IMR-90 (cell line): ENCODE data around the gene HSPB9. TPM values are rescaled to one million over a fixed set of nuclear protein-coding genes. Genes with fewer than 3 reads are reported as not detected.

Experiments
- ATAC-seq: fragments of 200-7000 bp; cut with Tn5 transposase; 2 replicates; pipeline ENCODE4 v1.9.1; 2020; ENCODE audit warnings: low read depth, mild to moderate bottlenecking, moderate library complexity
- BruUV-seq: library from RNA; stranded (reverse); fragments of 400-500 nt; replicated peaks from 2 replicates; lab custom pipeline; 2021; lab: Mats Ljungman, UMichigan
- CTCF ChIA-PET: fragments of 300-600 bp; formaldehyde crosslinking; extraction: SDS; loops from one replicate; lab custom pipeline; 2021; ENCODE audit warnings: antibody characterized with exemption; lab: Yijun Ruan, JAX
- POLR2A ChIA-PET: fragments of 300-600 bp; sonication (Branson Sonifier 250); formaldehyde crosslinking; loops from one replicate; lab custom pipeline; 2022; ENCODE audit warnings: antibody characterized with exemption; ENCODE audit not compliant: unreplicated experiment; lab: Charles Lee
- DNase-seq: peaks from one replicate; pipeline ENCODE4 v3.0.0; 2013
- H2AFZ ChIP-seq: replicated peaks from 2 replicates; pipeline ENCODE3; 2013; ENCODE audit warnings: low read length, mild to moderate bottlenecking; ENCODE audit not compliant: poor library complexity
- H2AK5ac ChIP-seq: 2 replicates; pipeline ENCODE4 v1.6.1; 2013; ENCODE audit warnings: low read depth, low read length, inconsistent platforms
- H2AK9ac ChIP-seq: replicated peaks from 2 replicates; pipeline ENCODE3; 2013; ENCODE audit warnings: mild to moderate bottlenecking, low read depth, low read length, moderate library complexity; ENCODE audit not compliant: poor library complexity
- H2BK120ac ChIP-seq: 2 replicates; pipeline ENCODE4 v1.6.1; 2013; ENCODE audit warnings: low read depth, low read length, inconsistent platforms
- H2BK15ac ChIP-seq: 3 replicates; pipeline ENCODE4 v1.6.1; 2013; ENCODE audit warnings: low read depth, low read length, inconsistent platforms
- H2BK20ac ChIP-seq: 2 replicates; pipeline ENCODE4 v1.6.1; 2013; ENCODE audit warnings: low read depth, mild to moderate bottlenecking, inconsistent platforms, low read length, moderate library complexity
- H2BK5ac ChIP-seq: 2 replicates; pipeline ENCODE4 v1.6.1; 2013; ENCODE audit warnings: mild to moderate bottlenecking, low read depth, low read length, inconsistent platforms; ENCODE audit not compliant: poor library complexity, severe bottlenecking
- H3K14ac ChIP-seq: replicated peaks from 2 replicates; pipeline ENCODE4 v1.6.1; 2013; ENCODE audit warnings: low read depth, low read length, inconsistent platforms
- H3K18ac ChIP-seq: 2 replicates; pipeline ENCODE4 v1.6.1; 2013; ENCODE audit warnings: low read depth, low read length, control low read depth
- H3K23ac ChIP-seq: 2 replicates; pipeline ENCODE4 v1.6.1; 2013; ENCODE audit warnings: low read depth, low read length, inconsistent platforms
- H3K27ac ChIP-seq: 2 replicates; pipeline ENCODE4 v1.5.1; 2013; ENCODE audit warnings: mild to moderate bottlenecking, control low read depth, low read length; ENCODE audit not compliant: insufficient read depth
- H3K27me3 ChIP-seq: 2 replicates; pipeline ENCODE4 v1.6.1; 2013; ENCODE audit warnings: low read length; ENCODE audit not compliant: control insufficient read depth, insufficient read depth
- H3K36me3 ChIP-seq: 2 replicates; pipeline ENCODE4 v1.6.1; 2013; ENCODE audit warnings: low read length, mixed read lengths; ENCODE audit not compliant: control insufficient read depth, insufficient read depth
- H3K4ac ChIP-seq: 2 replicates; pipeline ENCODE4 v1.6.1; 2013; ENCODE audit warnings: low read depth, low read length, inconsistent platforms
- H3K4me1 ChIP-seq: 2 replicates; pipeline ENCODE4 v1.6.1; 2013; ENCODE audit warnings: low read length, mixed read lengths; ENCODE audit not compliant: control insufficient read depth, insufficient read depth
- H3K4me2 ChIP-seq: 2 replicates; pipeline ENCODE4 v1.6.1; 2013; ENCODE audit warnings: low read depth, mild to moderate bottlenecking, control low read depth, low read length, moderate library complexity
- H3K4me3 ChIP-seq: 2 replicates; pipeline ENCODE4 v1.5.1; 2013; ENCODE audit warnings: low read depth, mild to moderate bottlenecking, control low read depth, low read length, moderate library complexity; ENCODE audit not compliant: insufficient read depth
- H3K56ac ChIP-seq: 2 replicates; pipeline ENCODE4 v1.6.1; 2013; ENCODE audit warnings: low read length, inconsistent platforms; ENCODE audit not compliant: insufficient read depth; ENCODE audit errors: extremely low read depth
- H3K79me1 ChIP-seq, 2 experiments: 2 replicates each; pipeline ENCODE4 v1.6.1; 2013; ENCODE audit warnings: low read length in 2 of 2, inconsistent platforms in 1 of 2, low read depth in 1 of 2
- H3K9ac ChIP-seq: 2 replicates; pipeline ENCODE4 v1.6.1; 2013; ENCODE audit warnings: low read depth, low read length, control low read depth
- H3K9me1 ChIP-seq: 2 replicates; pipeline ENCODE4 v1.6.1; 2013; ENCODE audit warnings: low read length, inconsistent platforms; ENCODE audit not compliant: insufficient read depth
- H3K9me3 ChIP-seq: 2 replicates; pipeline ENCODE4 v1.6.1; 2013; ENCODE audit warnings: low read length; ENCODE audit not compliant: control insufficient read depth, insufficient read depth
- H4K20me1 ChIP-seq: 2 replicates; pipeline ENCODE4 v1.6.1; 2013; ENCODE audit warnings: low read length, inconsistent platforms; ENCODE audit not compliant: insufficient read depth
- H4K5ac ChIP-seq: 2 replicates; pipeline ENCODE4 v1.6.1; 2013; ENCODE audit warnings: mild to moderate bottlenecking, low read depth, low read length, control low read depth
- H4K8ac ChIP-seq, 2 experiments: 2 replicates each; pipeline ENCODE4 v1.6.1; 2013; ENCODE audit warnings: low read depth in 2 of 2, low read length in 2 of 2, control low read depth in 1 of 2, inconsistent platforms in 1 of 2
- H4K91ac ChIP-seq: 2 replicates; pipeline ENCODE4 v1.6.1; 2013; ENCODE audit warnings: low read depth, low read length, inconsistent platforms; ENCODE audit not compliant: insufficient read depth
- BHLHE40 ChIP-seq: fragments of 150-350 bp; IDR thresholded peaks from 2 replicates; pipeline ENCODE4 v1.6.1; 2016; ENCODE audit warnings: mild to moderate bottlenecking, low read depth, low read length
- CEBPB ChIP-seq: IDR thresholded peaks from 2 replicates; pipeline ENCODE4 v1.6.1; 2012; ENCODE audit warnings: low read depth, low read length, improper control_type of control experiment
- CHD1 ChIP-seq: IDR thresholded peaks from 2 replicates; pipeline ENCODE4 v1.6.1; 2012; ENCODE audit warnings: low read depth, low read length, improper control_type of control experiment
- ELK1 ChIP-seq: fragments of 150-350 bp; IDR thresholded peaks from 2 replicates; pipeline ENCODE4 v1.6.1; 2016; ENCODE audit warnings: low read depth, mild to moderate bottlenecking, low read length, moderate library complexity, borderline replicate concordance
- FOS ChIP-seq: fragments of 150-350 bp; IDR thresholded peaks from 2 replicates; pipeline ENCODE4 v1.6.1; 2016; ENCODE audit warnings: low read depth, low read length
- MAFK ChIP-seq: IDR thresholded peaks from 2 replicates; pipeline ENCODE4 v1.6.1; 2012; ENCODE audit warnings: low read depth, low read length, improper control_type of control experiment
- MAZ ChIP-seq: IDR thresholded peaks from 2 replicates; pipeline ENCODE4 v1.6.1; 2012; ENCODE audit warnings: low read depth, mild to moderate bottlenecking, low read length, improper control_type of control experiment, moderate library complexity, borderline replicate concordance
- NFE2L2 ChIP-seq: fragments of 150-350 bp; IDR thresholded peaks from 2 replicates; pipeline ENCODE4 v1.6.1; 2016; ENCODE audit warnings: low read depth, mild to moderate bottlenecking, low read length
- RAD21 ChIP-seq: IDR thresholded peaks from 2 replicates; pipeline ENCODE4 v1.6.1; 2012; ENCODE audit warnings: low read length, improper control_type of control experiment
- RFX5 ChIP-seq: IDR thresholded peaks from 2 replicates; pipeline ENCODE4 v1.8.0; 2012; ENCODE audit warnings: low read depth, mild to moderate bottlenecking, low read length, moderate library complexity
- WGBS, 2 experiments: methylation state at CpG; one replicate each; pipeline versions ENCODE4 v1.1.5 to v1.1.7; 2013; ENCODE audit warnings: missing lambda C conversion rate in 2 of 2; ENCODE audit not compliant: insufficient read length in 1 of 2; ENCODE audit errors: extremely low coverage in 2 of 2; 5-methylcytosine and 5-hydroxymethylcytosine counted together
- dilution Hi-C: fragments of 300-500 bp; cut with HindIII; formaldehyde crosslinking; loops from one replicate; pipeline ENCODE4 v1.14.3; 2018; ENCODE audit warnings: low sequenced_read_pairs; ENCODE audit not compliant: unreplicated experiment
- in situ Hi-C: fragments of 300-500 bp; cut with MboI; formaldehyde crosslinking; loops from 3 replicates; pipeline ENCODE4 v1.14.3; 2019; ENCODE audit warnings: low sequenced_read_pairs, inconsistent platforms, mixed read lengths
- intact Hi-C: fragments of 100-400 bp; cut with micrococcal nuclease; formaldehyde crosslinking; loops from 2 replicates; pipeline ENCODE4 v1.10.0; 2022
- polyA plus RNA-seq, 3 experiments: library from polyadenylated mRNA; depleted of rRNA; stranded (reverse); fragments of >200 nt; gene quantifications; 2 replicates each; pipeline ENCODE4 v1.2.3, GENCODE V29; 2012; ENCODE audit warnings: low replicate concordance in 1 of 3
- total RNA-seq: library from RNA; depleted of rRNA; stranded (reverse); fragments of >200 nt; gene quantifications from 2 replicates; pipeline ENCODE4 v1.2.3, GENCODE V29; 2012
- TF ChIP-seq, protein P1 (sequence below): conservative IDR thresholded peaks from 2 replicates; pipeline ENCODE4 v1.5.1; 2012; ENCODE audit warnings: mild to moderate bottlenecking, low read depth, low read length, improper control_type of control experiment

HSPB9 gene
- total and polyA plus RNA-seq, 2 of the 4 experiments (the other 2 are of a cell fraction), result not detected

GRCh38 chr17:42127414-42127813 is 4.8 kb downstream of the HSPB9 start:
- H3K9me1 ChIP-seq, result peaks cover 21% of the 10 kb centered on the region
- POLR2A ChIA-PET, result no interaction called here
- in situ Hi-C loops, result no loop called here
- H2AK9ac ChIP-seq, result no peak overlapping the region
- H3K9me3 ChIP-seq, result no peaks in the 10 kb centered on the region
- no peak overlapping the region for H3K9ac ChIP-seq
- no peak overlapping the region for H4K8ac ChIP-seq
- no peak overlapping the region for H3K56ac ChIP-seq
- H3K27ac ChIP-seq, result no peak overlapping the region
- peaks cover 55% of the 10 kb centered on the region for H3K36me3 ChIP-seq
- intact Hi-C loops, result no loop called here
- H3K27me3 ChIP-seq, result no peaks in the 10 kb centered on the region
- DNase-seq, result no peak
- H2BK20ac ChIP-seq, result no peak overlapping the region
- H3K4me1 ChIP-seq, result peaks cover 7% of the 10 kb centered on the region
- no peak overlapping the region for H2BK15ac ChIP-seq
- H3K4me2 ChIP-seq, result no peak overlapping the region
- peaks cover 30 to 44% of the 10 kb centered on the region in 2 experiments for H3K79me1 ChIP-seq
- H2BK120ac ChIP-seq, result no peak overlapping the region
- CTCF ChIA-PET, result no interaction called here
- H3K18ac ChIP-seq, result no peak overlapping the region
- peaks cover 28% of the 10 kb centered on the region for H4K20me1 ChIP-seq
- H3K4ac ChIP-seq, result no peak overlapping the region
- WGBS, 2 experiments, result no CpG with 5 or more reads among the region's 6 CpGs
- H3K14ac ChIP-seq, result no peak overlapping the region
- H4K5ac ChIP-seq, result no peak overlapping the region
- TF ChIP-seq CHD1 (no peak), ELK1 (no peak), BHLHE40 (no peak), CEBPB (no peak), MAFK (no peak), FOS (no peak), NFE2L2 (no peak), RAD21 (no peak), MAZ (no peak), RFX5 (no peak)
- TF ChIP-seq, protein P1, sequence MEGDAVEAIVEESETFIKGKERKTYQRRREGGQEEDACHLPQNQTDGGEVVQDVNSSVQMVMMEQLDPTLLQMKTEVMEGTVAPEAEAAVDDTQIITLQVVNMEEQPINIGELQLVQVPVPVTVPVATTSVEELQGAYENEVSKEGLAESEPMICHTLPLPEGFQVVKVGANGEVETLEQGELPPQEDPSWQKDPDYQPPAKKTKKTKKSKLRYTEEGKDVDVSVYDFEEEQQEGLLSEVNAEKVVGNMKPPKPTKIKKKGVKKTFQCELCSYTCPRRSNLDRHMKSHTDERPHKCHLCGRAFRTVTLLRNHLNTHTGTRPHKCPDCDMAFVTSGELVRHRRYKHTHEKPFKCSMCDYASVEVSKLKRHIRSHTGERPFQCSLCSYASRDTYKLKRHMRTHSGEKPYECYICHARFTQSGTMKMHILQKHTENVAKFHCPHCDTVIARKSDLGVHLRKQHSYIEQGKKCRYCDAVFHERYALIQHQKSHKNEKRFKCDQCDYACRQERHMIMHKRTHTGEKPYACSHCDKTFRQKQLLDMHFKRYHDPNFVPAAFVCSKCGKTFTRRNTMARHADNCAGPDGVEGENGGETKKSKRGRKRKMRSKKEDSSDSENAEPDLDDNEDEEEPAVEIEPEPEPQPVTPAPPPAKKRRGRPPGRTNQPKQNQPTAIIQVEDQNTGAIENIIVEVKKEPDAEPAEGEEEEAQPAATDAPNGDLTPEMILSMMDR, result no peak
- H3K4me3 ChIP-seq, result no peak overlapping the region
- H2BK5ac ChIP-seq, result no peak overlapping the region
- no peak overlapping the region for H2AK5ac ChIP-seq
- no peak overlapping the region for H2AFZ ChIP-seq
- ATAC-seq, result no peak
- no peak overlapping the region for H3K23ac ChIP-seq
- BruUV-seq, result no TSS peak
- no peak overlapping the region for H4K91ac ChIP-seq
- dilution Hi-C loops, result no loop called here
